Tibial artery (tissue), 4 donors: Measurements from ENCODE around the gene KNOP1.
"Not testable (repeated sequence)": the region's sequence is repeated elsewhere in the genome, so short reads cannot be mapped to it uniquely, and the experiment has no call there.

Experiments
- DNase-seq, 2 donors: peaks; one replicate each; pipeline ENCODE4 v3.0.0-alpha.2; 2019
- H3K27ac ChIP-seq, 2 donors: fragments of 200-600 bp; sonication (generic) in 1 of 2; 1 replicate in 1 of 2; 2 replicates in 1 of 2; pipeline ENCODE4 v1.5.1; 2018 to 2019; ENCODE audit warnings: mild to moderate bottlenecking in 1 of 2
- H3K27me3 ChIP-seq, 2 donors: fragments of 200-600 bp; sonication (generic) in 1 of 2; one replicate each; pipeline versions ENCODE4 v1.5.1 to v1.6.0; 2016 to 2019
- H3K36me3 ChIP-seq, 3 donors: fragments of 200-600 bp; sonication (generic) in 2 of 3; one replicate each; pipeline ENCODE4 v1.5.1; 2016 to 2019; ENCODE audit warnings: mild to moderate bottlenecking in 2 of 3
- H3K4me1 ChIP-seq, 4 donors: fragments of 200-600 bp; sonication (generic) in 2 of 4; 1 replicate in 3 of 4; 2 replicates in 1 of 4; pipeline ENCODE4 v1.5.1; 2016 to 2019
- H3K4me3 ChIP-seq, 2 donors: fragments of 200-600 bp; sonication (generic) in 1 of 2; 1 replicate in 1 of 2; 2 replicates in 1 of 2; pipeline ENCODE4 v1.5.1; 2018 to 2019; ENCODE audit warnings: mild to moderate bottlenecking in 2 of 2
- H3K9me3 ChIP-seq, 3 donors: fragments of 200-600 bp; sonication (generic) in 1 of 3; one replicate each; pipeline ENCODE4 v1.5.1; 2016 to 2019
- CTCF ChIP-seq, 2 experiments: fragments of 200-600 bp in 1 of 2; fragments of 450-650 bp in 1 of 2; IDR thresholded peaks; one replicate each; pipeline ENCODE4 v1.5.1; 2017 to 2019; ENCODE audit warnings: antibody characterized with exemption in 2 of 2, mild to moderate bottlenecking in 1 of 2, moderate library complexity in 1 of 2
- intact Hi-C: fragments of 100-400 bp; cut with DNase I; formaldehyde crosslinking; loops from one replicate; pipeline ENCODE4 v1.15.0; 2023; ENCODE audit warnings: low total_unique reads

Gene KNOP1

DNA sequence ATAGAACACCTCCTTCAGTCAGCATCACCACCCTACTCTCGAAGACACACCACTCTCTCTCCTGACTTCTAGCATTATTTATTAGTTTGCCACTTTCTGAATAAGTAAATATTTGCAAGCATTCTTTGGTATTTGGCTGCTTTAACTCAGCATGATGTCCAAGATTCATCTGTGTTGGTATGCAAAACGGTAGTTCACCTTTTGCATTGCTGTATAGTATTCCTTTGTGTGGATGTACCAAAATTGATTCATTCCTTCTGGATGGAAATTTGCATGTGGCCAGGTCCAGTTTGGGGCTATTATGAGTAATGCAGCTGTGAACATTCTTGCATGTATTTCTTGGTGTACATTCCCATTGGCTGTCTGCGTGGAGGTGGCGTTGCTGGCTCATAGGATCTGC lies 32.9 kb downstream of the KNOP1 start:
- DNase-seq, result no peak
- peaks cover 47 to 91% (median 67%) of the 10 kb centered on the region in 3 donors for H3K36me3 ChIP-seq
- H3K27me3 ChIP-seq, result no peaks in the 10 kb centered on the region
- no peaks in the 10 kb centered on the region for H3K9me3 ChIP-seq
- peaks cover 0 to 6% (median 0%) of the 10 kb centered on the region in 4 donors for H3K4me1 ChIP-seq
- intact Hi-C loops, result no loop called here
- no peak for TF ChIP-seq CTCF (IDR thresholded peaks at IDR 0.05)
- H3K27ac ChIP-seq, result no peak overlapping the region
- H3K4me3 ChIP-seq, result no peak overlapping the region

- Histone ChIP-seq H3K27me3 (no peaks in the 10 kb centered on the region), H3K36me3 (peaks cover 47 to 85% (median 67%) of the 10 kb centered on the region in 3 donors), H3K4me1 (no peaks in the 10 kb centered on the region), H3K27ac (no peak overlapping the region), H3K9me3 (no peaks in the 10 kb centered on the region), H3K4me3 (no peak overlapping the region)
- intact Hi-C loops, result no loop called here
- DNase-seq, result peak in 1 of 2 donors; percentile 20
- TF ChIP-seq CTCF (IDR thresholded peaks at IDR 0.05), result no peak
These were observed 34.4 kb downstream of the KNOP1 start for GRCh38 chr16:19683453-19684236.

- no peak overlapping the region for H3K27ac ChIP-seq
These were observed 36.4 kb downstream of the KNOP1 start for GRCh38 chr16:19681637-19682036.

DNA sequence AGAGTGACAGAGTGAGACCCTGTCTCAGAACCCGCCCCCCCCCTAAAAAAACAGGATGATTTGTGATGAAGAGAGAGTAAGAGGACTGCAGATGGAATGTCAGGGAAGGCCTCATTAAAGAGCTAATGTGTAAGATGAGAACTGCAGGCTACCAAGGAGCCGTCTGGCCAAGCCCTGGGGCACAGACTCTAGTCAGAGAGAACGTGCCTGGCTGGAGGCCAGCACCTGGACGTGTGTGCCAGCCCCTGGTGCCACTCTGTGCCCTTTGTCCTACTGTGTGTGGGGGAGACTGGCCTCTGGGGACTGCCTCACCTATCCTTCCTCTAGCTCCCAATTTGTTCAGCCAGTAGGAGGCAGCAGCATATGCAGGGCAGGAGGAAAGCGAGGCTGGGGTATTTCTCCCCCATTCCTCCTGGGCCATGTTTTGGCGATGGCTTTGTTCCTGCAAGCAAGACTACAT lies 37.1 kb downstream of the KNOP1 start:
- Histone ChIP-seq H3K27me3 (no peaks in the 10 kb centered on the region), H3K4me1 (no peaks in the 10 kb centered on the region), H3K4me3 (no peak overlapping the region), H3K27ac (no peak overlapping the region), H3K9me3 (no peaks in the 10 kb centered on the region), H3K36me3 (peaks cover 42 to 75% (median 49%) of the 10 kb centered on the region in 3 donors)
- peak in 1 of 2 donors; percentile 57 for DNase-seq
- TF ChIP-seq CTCF (IDR thresholded peaks at IDR 0.05), result no peak
- intact Hi-C loops, result no loop called here

More at GRCh38 chr16:19681637-19682036, 36.4 kb downstream of the KNOP1 start:
- peaks cover 47 to 79% (median 56%) of the 10 kb centered on the region in 3 donors for H3K36me3 ChIP-seq
- intact Hi-C loops, result no loop called here
- no peaks in the 10 kb centered on the region for H3K4me1 ChIP-seq
- TF ChIP-seq CTCF (IDR thresholded peaks at IDR 0.05), result no peak
- no peak overlapping the region for H3K4me3 ChIP-seq
- H3K27me3 ChIP-seq, result no peaks in the 10 kb centered on the region
- H3K9me3 ChIP-seq, result no peaks in the 10 kb centered on the region
- DNase-seq, result no peak

DNA sequence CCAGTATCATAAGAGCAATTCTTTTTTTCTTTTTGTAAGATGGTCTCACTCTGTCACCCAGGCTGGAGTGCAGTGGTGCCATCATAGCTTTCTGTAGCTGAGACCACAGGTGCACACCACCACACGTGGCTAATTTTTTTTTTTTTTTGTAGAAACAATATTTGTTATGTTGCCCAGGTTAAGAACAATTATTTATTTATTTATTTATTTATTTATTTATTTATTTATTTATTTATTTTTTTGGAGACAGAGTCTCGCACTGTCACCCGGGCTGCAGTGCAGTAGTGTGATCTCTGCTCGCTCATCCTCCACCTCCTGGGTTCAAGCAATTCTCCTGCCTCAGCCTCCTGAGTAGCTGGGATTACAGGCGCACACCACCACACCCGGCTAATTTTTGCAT lies 38.7 kb downstream of the KNOP1 start:
- H3K4me3 ChIP-seq, intact Hi-C loops, H3K9me3 ChIP-seq, DNase-seq, H3K27me3 ChIP-seq, H3K27ac ChIP-seq, H3K4me1 ChIP-seq: not testable (repeated sequence)
- H3K36me3 ChIP-seq, result peaks cover 26 to 75% (median 32%) of the 10 kb centered on the region in 3 donors

- no peak overlapping the region for H3K4me3 ChIP-seq
- no peak overlapping the region for H3K27ac ChIP-seq
- DNase-seq, result no peak
- H3K36me3 ChIP-seq, result peaks cover 21 to 75% (median 27%) of the 10 kb centered on the region in 3 donors
- intact Hi-C loops, result no loop called here
- H3K4me1 ChIP-seq, result no peaks in the 10 kb centered on the region
- no peaks in the 10 kb centered on the region for H3K27me3 ChIP-seq
- no peak for TF ChIP-seq CTCF (IDR thresholded peaks at IDR 0.05)
- H3K9me3 ChIP-seq, result no peaks in the 10 kb centered on the region
These were observed 39.2 kb downstream of the KNOP1 start for GRCh38 chr16:19678804-19679203.
